GM21717 (cell line): ENCODE measurements around the gene ALAS2.
A peak's percentile ranks its signal among the peaks of the same experiment; 100 is the strongest.
"Not testable (repeated sequence)": the region's sequence is repeated elsewhere in the genome, so short reads cannot be mapped to it uniquely, and the experiment has no call there.

Experiments used
- ATAC-seq: cut with Tn5 transposase; IDR thresholded peaks from one replicate; pipeline ENCODE4 v1.9.1; 2021; ENCODE audit warnings: mild to moderate bottlenecking, moderate library complexity; ENCODE audit not compliant: unreplicated experiment

ALAS2 gene

GRCh38 chrX:55006827-55007621 lies 23.8 kb downstream of the ALAS2 start:
- no peak for ATAC-seq

GRCh38 chrX:55005256-55005655 lies 25.5 kb downstream of the ALAS2 start:
- ATAC-seq, result no peak

GRCh38 chrX:55004231-55004630 lies 26.5 kb downstream of the ALAS2 start:
- no peak for ATAC-seq

- ATAC-seq, result peak; percentile 93
Observed at GRCh38 chrX:54999717-55000598, 30.8 kb downstream of the ALAS2 start, which contains the start of gene APEX2. APEX2 (plus strand) TSS chrX:55000363; CDS start chrX:55000423, 60 bp downstream.

GRCh38 chrX:54995621-54996020 lies 35.2 kb downstream of the ALAS2 start:
- ATAC-seq, result no peak

- no peak for ATAC-seq
Observed at GRCh38 chrX:54994668-54995351, 36.0 kb downstream of the ALAS2 start.

- ATAC-seq, result no peak
Observed at GRCh38 chrX:54994099-54994498, 36.7 kb downstream of the ALAS2 start, which contains the start of gene PFKFB1. PFKFB1 (minus strand) TSS chrX:54994188; CDS start chrX:54994007, 181 bp downstream.

- ATAC-seq, result no peak
Observed at GRCh38 chrX:54992911-54993622, 37.7 kb downstream of the ALAS2 start.

- no peak for ATAC-seq
Observed at GRCh38 chrX:54991706-54992105, 39.1 kb downstream of the ALAS2 start.

GRCh38 chrX:54983306-54983705 lies 47.5 kb downstream of the ALAS2 start:
- not testable (repeated sequence) for ATAC-seq

GRCh38 chrX:54980334-54980733 lies 50.4 kb downstream of the ALAS2 start:
- ATAC-seq, result no peak

- ATAC-seq, result no peak
Observed at GRCh38 chrX:54979432-54979831, 51.3 kb downstream of the ALAS2 start.

- no peak for ATAC-seq
Observed at GRCh38 chrX:54978448-54978847, 52.3 kb downstream of the ALAS2 start.

GRCh38 chrX:54977387-54977786 lies 53.4 kb downstream of the ALAS2 start:
- no peak for ATAC-seq

- ATAC-seq, result no peak
Observed at GRCh38 chrX:54964766-54965497, 65.8 kb downstream of the ALAS2 start.

- ATAC-seq, result no peak
Observed at GRCh38 chrX:54961750-54962149, 69.0 kb downstream of the ALAS2 start.
